GM19324 (cell line): Measurements from ENCODE around the gene BGLAP.

Source experiments
- ATAC-seq: cut with Tn5 transposase; IDR thresholded peaks from one replicate; pipeline ENCODE4 v1.9.1; 2021; ENCODE audit warnings: mild to moderate bottlenecking, moderate library complexity; ENCODE audit not compliant: unreplicated experiment, low FRiP score

BGLAP gene

DNA sequence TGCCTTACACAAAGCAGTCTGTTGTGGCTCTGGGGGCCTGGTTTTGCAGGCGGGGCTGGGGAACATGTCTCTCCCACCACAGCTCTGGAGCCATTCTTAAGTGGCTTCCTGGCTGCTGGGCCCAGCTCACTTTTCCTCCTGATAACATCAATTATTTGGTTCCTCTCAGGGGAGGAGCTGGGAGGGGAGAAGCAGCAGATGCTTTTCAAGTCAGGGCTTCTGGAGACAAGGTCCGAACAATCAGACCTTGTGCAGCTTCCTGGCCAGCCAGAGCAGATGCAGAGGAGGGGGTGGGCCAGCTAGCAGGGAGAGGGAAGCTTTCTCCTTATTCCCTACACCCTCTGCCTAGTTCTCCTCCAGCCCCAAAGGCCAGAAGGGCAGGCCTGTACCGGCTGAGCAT is 9.5 kb downstream of the BGLAP start:
- no peak for ATAC-seq

DNA sequence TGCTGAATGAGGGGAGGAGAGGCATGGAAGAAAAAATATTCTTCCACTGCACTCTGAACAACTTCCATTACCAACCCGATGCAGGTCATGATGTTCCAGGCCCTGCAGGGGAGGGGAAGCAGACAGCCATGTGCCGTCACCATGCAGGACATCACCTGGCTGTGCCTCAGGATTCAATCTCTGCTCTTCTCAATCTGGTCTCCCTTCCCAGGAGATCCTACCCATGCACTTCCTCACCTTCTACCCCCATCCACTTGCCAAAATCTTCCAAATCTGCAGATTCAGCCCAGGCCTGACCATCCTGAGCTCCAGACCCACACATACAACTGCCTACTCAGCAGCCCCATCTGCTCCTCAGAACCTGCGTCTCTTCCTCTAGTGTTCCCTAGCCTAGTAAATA is 11.7 kb downstream of the BGLAP start:
- ATAC-seq: no peak

DNA sequence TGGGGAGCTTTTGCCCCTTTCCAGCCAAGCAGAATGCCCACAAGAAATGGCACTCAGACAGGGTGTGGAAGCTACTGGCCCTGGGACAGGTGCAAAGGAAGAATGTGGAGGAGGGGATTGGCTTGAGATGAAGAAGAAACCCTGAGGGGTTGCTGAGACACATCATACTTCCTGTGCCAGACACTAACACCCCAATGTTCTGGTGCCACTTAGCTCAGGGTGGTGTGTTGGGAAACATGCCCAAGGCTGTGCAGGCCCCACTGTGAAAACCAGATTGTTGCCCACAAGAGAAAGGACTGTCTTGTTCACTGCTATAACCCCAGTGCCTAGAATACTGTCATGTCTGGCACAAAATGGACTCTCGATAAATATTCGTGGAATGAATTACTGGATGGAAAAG is 15.7 kb downstream of the BGLAP start:
- no peak for ATAC-seq

DNA sequence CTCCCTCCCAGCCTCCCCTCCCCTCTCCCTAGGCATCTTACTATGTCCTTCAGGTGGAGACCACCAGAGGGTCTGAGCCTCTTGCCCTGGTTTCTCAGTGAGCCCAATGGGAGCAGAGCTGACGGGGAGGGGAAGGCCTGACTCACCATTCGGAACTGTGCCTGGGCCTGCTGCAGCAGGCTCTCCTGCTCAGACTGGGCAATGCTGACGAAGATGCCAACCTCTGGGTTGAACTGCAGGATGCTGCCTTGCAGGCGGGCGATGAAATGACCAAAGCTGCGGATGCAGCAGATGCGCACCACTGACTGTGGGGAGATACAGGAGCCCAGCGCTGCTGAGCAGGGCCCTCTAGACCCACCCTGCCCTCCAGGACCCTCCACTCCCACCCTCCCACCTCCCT is 16.9 kb downstream of the BGLAP start:
- no peak for ATAC-seq

DNA sequence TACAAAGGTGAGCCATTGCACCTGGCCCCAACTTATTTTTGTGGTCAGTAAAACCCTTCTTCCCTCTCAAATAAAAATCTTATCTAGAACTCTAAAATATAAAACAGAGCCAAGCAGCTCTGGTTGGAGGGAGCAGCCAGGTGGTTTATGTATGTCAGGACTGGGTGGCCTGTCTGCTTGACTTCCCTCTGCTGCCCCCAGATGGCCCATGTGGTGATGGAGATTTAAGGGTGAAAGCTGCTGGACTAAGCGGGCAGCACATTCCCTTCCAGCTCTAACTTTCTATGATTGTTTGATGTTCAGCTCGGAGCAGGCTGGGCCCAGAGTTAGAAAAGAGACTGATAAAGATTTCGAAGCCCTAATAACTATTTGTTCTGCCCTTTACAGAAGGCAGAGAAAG is 17.8 kb downstream of the BGLAP start:
- no peak for ATAC-seq

DNA sequence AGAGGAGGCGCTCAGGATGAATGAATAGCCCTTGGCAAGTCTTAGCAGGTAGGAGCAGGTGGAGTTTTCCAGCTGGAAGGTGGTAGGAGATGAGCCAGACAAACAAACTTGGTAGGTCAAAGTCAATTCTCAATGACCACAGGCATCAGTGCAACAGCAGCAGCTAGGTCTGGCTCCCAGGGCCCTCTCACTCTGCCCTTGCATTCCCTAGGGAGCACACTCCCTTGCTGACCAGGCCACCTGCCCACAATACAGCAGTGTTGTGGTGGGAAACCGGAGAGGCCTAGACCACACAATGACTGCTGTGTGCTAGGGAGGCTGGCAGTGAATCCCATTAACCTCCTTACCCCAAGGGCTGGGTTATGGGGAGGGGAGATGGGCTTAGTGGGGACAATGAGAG is 18.9 kb downstream of the BGLAP start:
- no peak for ATAC-seq

DNA sequence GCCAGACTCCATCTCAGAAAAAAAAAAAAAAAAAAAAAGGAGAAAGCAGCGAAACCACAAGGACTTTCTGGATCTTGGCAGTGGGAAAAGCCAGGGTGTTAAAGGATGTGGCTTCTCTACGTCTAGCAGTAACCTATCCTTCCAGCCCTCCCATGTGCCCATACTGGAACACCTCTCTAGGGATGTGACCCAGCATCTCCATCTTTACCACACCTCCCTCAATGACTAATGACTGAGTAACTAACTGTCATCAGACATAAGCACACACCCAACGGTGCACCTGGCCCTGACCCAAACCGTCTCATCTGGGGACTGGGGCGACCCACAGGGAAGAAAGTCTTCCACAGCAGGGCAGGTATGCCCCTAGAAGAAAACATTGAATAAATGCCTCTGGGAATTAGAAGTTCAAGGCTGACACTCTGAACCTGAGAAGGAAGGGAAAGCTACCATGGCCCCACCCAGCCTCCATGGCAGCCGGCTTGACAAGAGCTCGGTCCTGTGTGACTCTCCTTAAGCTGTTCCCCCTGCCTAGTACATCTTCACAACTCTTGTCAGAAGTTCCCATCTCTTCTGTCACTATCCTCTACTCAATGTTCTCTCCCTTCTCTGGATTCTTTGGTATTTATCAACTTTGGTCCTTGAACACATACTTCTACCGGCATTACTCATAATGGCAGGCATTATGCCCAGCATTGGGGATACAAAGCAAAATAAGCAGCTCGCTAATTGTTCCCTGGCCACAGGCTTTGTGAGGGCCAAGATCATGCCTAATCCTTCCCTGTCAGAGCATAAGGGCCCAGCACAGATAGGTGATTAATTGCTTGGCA is 20.7 kb downstream of the BGLAP start:
- ATAC-seq: no peak

DNA sequence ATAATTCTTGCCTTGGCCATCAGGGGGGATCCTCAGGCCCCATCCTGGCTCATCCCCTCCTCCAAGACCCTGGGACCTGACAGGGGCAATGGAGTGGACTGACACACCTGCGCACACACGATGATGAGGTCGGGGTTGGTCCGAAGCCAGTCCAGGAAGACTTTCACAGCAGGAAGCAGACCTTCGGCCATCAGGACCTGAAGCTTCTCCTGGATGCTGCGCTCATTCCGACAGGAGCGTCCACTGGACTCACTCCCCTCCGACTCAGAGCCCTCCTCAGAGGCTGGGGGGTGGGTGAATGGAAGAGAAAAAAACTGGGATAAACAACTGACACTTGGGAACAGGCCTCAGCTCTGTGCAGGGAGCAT is 21.3 kb downstream of the BGLAP start:
- no peak for ATAC-seq

DNA sequence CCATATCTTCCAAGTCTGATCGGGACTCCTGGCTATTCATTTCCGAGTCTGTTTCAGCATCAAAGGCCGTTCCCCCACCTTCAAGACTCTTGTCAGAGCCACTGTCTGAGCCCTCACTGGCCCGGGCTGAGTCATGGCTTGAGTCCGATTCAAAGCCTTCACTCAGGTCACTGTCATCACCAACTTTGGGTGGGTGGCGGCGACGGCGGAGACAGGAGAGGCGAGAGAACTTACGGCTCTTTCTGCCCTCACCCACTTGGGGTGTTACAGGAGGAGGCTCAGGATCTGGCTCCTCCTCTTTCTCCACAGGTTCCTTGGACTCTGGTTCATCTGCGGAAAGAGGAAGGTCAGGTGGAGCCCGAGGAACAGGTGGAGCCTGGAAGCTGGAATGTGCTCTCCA is 24.1 kb downstream of the BGLAP start:
- no peak for ATAC-seq

DNA sequence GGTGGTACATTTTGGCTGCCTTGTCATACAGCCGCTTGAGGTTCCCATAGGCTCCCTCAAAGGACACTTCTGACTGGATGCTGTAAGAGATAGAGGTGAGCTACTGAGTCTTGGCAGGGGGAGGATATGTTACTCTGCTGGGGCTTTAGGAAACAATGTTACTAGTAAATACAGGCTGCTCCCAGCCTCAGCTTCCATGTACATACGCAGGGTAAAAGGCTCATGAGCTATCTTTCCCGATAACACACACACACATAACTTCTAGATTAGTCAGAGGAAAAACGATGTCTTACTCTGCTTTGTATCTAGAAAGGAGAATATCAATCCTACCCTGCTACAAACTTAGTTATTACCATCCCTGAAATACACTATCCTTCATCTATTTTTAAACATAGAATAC is 26.4 kb downstream of the BGLAP start:
- no peak for ATAC-seq

DNA sequence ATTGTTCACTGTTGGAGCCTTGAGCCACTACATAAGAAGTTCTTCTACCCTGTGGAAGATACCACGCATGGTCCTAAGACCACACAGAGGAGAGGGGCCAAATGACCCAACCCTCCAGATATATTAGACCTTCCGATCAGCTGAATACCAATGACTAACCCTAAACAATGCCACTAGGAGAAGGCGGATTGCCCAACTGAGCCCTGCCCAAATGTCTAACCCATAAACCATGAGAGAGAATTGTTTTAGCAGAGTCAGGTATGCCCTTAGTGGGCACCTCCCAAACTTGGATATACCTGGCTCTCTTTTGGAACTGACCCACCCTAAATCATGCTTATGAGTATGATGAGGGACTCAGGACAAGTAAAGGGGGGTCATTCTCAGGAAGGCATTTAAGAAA is 28.3 kb downstream of the BGLAP start:
- no peak for ATAC-seq

DNA sequence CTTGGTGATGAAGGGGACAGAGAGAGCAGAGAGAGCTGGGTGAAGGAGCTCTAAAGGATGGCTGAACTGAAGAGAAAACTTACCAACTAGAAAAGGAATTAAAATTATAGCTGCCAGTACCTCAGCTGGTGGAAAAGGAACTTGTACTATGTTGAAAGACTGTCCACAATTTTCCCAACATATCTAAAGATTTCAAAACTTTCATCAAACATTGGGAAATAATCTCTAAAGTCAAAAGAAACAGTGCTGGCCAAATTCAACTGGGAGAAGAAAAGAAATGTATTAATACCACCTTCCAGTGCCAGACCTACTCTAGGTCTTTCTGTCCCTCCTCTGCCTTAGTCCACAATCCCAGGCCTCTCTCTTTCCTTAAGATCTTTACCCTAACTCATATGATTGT is 34.5 kb downstream of the BGLAP start:
- no peak for ATAC-seq

DNA sequence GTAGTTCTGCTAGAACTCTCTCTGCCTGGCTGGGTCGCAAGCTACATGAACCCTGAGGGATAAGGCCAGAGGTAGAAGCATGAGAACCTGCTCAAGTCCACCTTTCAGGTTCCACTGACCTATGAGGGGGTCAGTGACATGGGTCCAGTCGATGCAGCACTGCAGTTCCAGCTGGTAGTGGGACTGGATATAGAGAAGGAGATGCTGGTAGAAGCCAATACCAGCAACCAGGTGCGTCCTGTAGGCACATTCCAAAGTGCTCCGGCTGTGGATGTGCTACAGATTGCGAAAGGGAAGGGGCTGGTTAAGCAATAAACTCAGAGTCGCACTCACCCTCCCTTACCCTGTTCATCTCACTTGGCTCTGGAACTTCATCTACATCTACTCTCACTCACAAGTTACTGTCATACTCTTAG is 35.0 kb downstream of the BGLAP start:
- no peak for ATAC-seq

DNA sequence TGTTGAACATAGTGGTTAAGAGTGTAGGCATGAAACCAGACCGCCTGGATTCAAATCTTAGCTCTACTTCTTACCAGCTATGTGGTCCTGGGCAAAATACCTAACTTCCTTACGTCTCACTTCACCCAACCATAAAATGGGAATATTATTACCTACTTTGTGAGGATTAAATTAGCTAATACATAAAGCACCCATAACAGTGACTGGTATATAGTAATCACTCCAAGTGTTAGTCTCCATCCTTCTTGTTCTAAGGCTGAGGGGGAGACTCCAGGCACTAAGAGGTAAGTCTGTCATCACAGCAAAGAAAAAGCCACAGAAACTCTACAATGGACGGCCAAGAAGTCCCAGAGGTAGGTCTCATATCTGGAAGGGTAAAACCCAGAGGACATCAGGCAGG is 37.9 kb downstream of the BGLAP start:
- no peak for ATAC-seq

DNA sequence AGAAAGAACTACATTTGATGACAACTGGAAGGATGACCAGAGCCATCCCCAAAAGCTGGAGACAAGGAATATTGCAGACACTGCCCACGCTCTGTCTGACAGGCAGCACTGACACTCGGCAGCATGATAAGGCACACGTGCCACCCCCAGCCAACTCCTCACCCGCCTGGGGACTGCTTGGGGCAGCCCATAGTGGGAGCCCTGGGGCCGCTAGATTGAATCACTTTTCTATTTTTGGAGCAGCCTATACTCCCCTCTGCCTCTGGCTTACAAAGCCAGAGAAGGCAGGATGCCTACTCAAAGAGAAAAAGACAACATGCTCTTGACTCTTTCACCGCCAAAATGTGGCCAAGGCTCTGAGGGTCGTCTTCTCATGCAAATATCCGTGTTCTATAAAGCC is 39.3 kb downstream of the BGLAP start:
- ATAC-seq: no peak

DNA sequence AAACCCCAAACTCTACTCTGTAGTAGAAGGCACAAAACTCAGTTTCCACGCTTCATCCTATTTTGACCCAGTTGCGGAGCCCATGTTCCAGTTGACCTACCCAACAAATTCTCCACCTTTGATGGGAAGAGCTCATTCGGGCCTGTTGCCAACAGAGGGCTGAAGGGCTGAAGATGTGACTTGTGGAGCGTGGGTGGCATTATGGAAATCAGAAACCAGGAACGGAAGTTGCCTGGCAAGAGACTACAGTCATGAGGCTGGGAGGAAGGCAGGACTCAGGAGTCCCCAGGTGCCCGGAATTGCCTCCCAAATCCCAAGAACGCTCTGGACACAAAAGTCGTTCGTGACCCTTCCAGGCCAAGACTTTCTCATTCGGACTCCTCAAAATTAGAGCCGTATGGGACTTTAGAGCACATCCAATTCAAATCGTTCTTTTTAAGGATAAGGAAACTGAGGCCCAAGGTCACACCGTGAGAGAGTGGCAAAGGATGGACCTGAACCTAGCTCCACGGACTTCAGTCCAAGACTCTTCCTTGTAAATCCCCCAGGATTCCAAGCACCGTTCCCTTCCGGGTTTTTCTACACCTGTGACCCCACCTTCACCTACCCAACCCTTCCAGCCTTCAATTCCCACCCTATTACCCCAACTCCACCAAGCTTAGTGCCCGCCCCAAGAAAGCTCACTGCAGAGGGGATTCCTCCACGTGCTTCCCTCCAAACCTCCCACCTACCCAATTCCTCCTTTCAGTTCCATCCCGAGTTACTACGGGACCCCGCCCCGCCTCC is 39.9 kb downstream of the BGLAP start:
- ATAC-seq: peak; percentile 6

DNA sequence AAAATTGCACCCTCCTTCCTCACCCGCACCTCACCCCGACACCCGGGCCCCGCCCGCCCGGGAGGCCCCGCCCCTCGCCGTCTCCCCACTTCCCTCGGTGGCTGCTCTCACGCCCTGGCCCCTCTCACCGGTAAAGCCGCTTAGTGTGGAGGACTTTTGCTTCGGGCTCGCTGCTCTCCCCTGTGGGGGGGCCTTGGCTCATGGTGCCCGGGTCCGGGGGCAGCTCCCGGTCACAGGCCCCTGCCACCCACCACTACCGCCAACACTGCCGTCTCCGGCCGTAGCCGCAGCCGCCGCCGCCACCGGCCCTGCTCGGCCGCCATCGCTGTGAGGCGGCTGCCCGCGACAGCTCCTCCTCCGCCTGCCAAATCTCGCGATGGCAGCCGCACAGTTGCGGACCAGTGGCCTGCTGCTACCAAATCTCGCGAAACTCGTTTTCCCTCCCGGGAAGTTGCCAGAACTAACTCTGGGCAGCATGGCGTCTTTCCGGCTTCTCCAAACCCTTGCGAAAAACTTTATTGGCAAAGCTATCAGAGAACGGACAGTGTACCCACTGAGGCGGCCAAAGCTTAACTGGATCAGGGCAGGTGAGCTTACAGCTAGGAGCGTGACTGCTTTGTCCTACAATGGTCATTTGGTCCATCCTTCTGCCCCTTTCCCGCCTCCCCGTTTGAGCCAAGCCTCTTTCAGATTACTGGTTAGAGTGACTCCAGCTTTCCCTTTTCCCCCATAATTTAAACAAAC is 40.7 kb downstream of the BGLAP start, which contains the start of gene SMG5:
TSS of gene SMG5 (minus strand) at position 347 of the 744 bp plus-strand sequence. CDS start at position 202, 145 bp downstream.
- ATAC-seq: peak; percentile 89

DNA sequence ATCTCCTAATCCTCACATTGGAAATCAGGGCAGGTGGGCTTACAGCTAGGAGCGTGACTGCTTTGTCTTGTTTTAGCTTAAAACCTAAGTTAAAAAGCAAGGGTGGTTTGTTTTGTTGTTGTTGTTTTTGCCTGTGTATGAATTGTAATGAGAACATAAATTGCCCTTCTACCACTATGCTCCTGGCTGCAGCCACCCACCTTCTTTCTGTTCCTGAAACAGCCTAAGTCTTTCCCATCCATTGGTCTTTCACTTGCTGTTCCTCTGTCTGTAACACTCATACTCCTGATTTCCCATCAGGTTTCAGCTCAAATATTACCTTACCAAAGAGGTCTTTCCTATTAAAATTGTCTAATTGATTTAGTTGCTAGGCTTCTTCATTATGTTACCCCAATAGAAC is 41.5 kb downstream of the BGLAP start:
- ATAC-seq: no peak

DNA sequence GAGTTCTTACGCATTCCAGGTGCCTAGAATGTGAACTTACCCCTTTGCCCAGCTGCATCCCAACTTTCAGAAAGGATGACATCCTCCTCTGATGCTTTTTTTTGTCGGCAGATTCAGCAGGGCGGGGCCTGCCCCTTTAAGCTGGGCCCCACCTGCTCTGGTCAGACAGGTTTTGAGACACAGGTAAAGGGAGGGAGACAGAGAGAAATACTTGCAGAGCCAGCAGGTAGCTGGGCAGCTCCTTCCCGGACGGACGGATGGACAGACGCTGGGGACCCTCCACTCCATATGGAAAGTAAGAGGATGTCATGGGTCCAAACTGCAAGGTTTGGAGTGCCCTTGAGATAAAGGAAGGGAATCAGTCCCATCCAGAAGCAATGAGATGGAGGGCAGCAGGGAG is 42.1 kb downstream of the BGLAP start, which contains the start of gene TMEM79:
TSS of gene TMEM79 (plus strand) at position 214 of the 400 bp plus-strand sequence. CDS start 902 bp downstream, outside the sequence.
- no peak for ATAC-seq

DNA sequence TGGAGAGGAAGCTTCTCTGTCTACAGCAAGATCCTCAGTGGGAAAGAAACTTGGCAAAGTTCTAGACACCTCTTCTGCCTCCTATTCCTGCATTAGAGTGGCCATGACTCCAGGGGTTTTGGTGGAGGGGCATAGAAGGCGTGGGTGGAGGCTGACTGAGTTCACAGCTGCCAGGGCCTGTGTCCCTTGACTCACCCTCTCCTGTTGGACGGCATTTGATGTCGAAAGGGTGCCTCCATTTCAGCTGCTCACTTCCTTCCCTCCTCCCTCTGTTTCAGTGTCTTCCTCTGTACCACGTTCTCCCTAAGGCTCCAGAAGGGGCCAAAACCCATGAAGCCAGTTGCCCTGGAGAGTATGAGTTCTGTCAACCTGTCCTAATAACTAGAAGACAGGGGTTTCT is 42.8 kb downstream of the BGLAP start:
- ATAC-seq: no peak

DNA sequence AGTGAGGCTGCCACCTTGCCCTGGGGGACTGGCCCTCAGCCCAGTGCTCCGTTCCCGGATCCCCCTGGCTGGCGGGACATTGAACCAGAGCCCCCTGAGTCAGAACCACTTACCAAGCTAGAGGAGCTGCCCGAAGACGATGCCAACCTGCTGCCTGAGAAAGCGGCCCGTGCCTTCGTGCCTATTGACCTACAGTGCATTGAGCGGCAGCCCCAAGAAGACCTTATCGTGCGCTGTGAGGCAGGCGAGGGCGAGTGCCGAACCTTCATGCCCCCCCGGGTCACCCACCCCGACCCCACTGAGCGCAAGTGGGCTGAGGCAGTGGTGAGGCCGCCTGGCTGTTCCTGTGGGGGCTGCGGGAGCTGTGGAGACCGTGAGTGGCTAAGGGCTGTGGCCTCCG is 43.5 kb downstream of the BGLAP start:
- ATAC-seq: no peak
